ENCODE measurements around the gene TMEM234. TPM values are rescaled to one million over a fixed set of nuclear protein-coding genes. Genes with fewer than 3 reads are reported as not detected.

Gene TMEM234
- total and polyA plus RNA-seq, 10 of the 15 experiments (the other 5 are each of a cell fraction or from before 2014, with no cell fraction given) = 2.9 to 10.9 (median 6.4) TPM

- TF ChIP-seq, protein P1, sequence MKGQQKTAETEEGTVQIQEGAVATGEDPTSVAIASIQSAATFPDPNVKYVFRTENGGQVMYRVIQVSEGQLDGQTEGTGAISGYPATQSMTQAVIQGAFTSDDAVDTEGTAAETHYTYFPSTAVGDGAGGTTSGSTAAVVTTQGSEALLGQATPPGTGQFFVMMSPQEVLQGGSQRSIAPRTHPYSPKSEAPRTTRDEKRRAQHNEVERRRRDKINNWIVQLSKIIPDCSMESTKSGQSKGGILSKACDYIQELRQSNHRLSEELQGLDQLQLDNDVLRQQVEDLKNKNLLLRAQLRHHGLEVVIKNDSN (IDR thresholded peaks at IDR 0.05; ENCODE audit: borderline replicate concordance, extremely low read length, insufficient read depth, low read depth, low read length) = no peak
- no peak for TF ChIP-seq CBX5 (IDR thresholded peaks at IDR 0.05; ENCODE audit: low read depth)
Measured at GRCh38 chr1:32228771-32229170, 6.6 kb upstream of the TMEM234 start (continued).

DNA sequence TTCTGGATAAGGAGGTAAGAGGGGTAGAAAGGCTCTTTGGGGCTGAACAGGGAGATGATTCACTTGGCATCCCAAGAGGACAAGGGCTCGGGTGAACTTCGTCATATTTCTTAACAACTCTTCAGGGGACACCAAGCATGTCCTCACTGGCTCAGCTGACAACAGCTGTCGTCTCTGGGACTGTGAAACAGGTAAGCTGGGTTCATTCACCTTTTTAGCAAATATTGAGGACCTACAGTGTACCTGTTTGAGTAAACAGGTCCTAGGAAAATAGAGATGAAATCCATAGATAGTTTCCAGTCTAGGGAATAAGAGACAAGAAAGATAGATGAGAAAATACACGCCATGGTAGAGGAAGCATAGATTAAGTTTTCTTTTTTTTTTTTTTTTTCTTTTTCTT, 2.1 kb upstream of the TMEM234 start:
- Histone ChIP-seq H3K27ac (ENCODE audit: control insufficient read depth, insufficient read depth) (0 out of 2 replicates have a peak overlapping the region, but pooled peaks have one; percentile 15), H3K9ac (ENCODE audit: control insufficient read depth, insufficient read depth, low read length) (no peak overlapping the region), H3K9me3 (replicated peaks; ENCODE audit: control insufficient read depth, insufficient read depth, low read length) (no peaks in the 10 kb centered on the region), H2AFZ (ENCODE audit: control insufficient read depth, low read depth, low read length) (no peak overlapping the region), H3K27me3 (replicated peaks in 1 of 2; ENCODE audit: control insufficient read depth in 2 of 2, insufficient read depth in 2 of 2, low read length in 1 of 2) (no peaks in the 10 kb centered on the region), H3K4me3 (peak overlapping the region; percentile 89; the same call in 1 of the 2 replicates), H4K20me1 (ENCODE audit: control insufficient read depth, insufficient read depth) (no peaks in the 10 kb centered on the region), H3K4me1 (ENCODE audit: control insufficient read depth, insufficient read depth, low read length) (peaks cover 12% of the 10 kb centered on the region), H3K79me2 (ENCODE audit: control insufficient read depth, insufficient read depth, low read length) (peaks cover 29% of the 10 kb centered on the region), H3K4me2 (ENCODE audit: control insufficient read depth, insufficient read depth) (peak overlapping the region; percentile 84), H3K36me3 (ENCODE audit: control insufficient read depth in 2 of 2, insufficient read depth in 2 of 2, low read length in 1 of 2) (peaks cover 13 to 22% of the 10 kb centered on the region in 2 experiments)
- WGBS (ENCODE audit: insufficient coverage, insufficient replicate concordance, low lambda C conversion rate, missing lambda C conversion rate) = 78% methylated on average over 4 of the region's 4 CpGs
- ChIA-PET RAD21 (ENCODE audit: unreplicated experiment) (interaction anchor here (1.1 to 1.4 kb wide), 3 partner anchors 72 to 170 kb away, joined by 5 to 7 read pairs (median 6); partner anchors contain the start of gene BSDC1), POLR2A (interaction anchor here (0.5 to 0.6 kb wide), 2 partner anchors 32 to 117 kb away, joined by 3 to 7 read pairs; partner anchors contain the start of gene KPNA6), CTCF (interaction anchor here (1.2 to 6.0 kb wide), 4 partner anchors 9 to 92 kb away, joined by 4 to 46 read pairs (median 8); partner anchors contain the start of gene FAM167B), SMC1A (ENCODE audit: uncharacterized antibody, unreplicated experiment) (interaction anchor here (1.2 to 2.5 kb wide), 4 partner anchors 18 to 109 kb away, joined by 4 to 13 read pairs (median 6); no protein-coding TSS in a partner anchor)
- no TSS peak for BruUV-seq (replicated peaks)
- DNase-seq (ENCODE audit: low read depth, low spot score) (no peak), FAIRE-seq (no peak), ATAC-seq (no peak)
- in situ Hi-C loops (cut with MboI) = no loop called here
- intact Hi-C loops (cut with micrococcal nuclease; ENCODE audit: unreplicated experiment) = no loop called here
- no peak for TF ChIP-seq BHLHE40 (IDR thresholded peaks at IDR 0.05; ENCODE audit: borderline replicate concordance in 1 of 2, low read depth in 2 of 2, low read length in 1 of 2)
- TF ChIP-seq POU2F2 (IDR thresholded peaks at IDR 0.05; ENCODE audit: borderline replicate concordance, low read depth, low read length) = no peak
- no peak for TF ChIP-seq STAT3 (IDR thresholded peaks at IDR 0.05; ENCODE audit: low read depth, low read length)
- no peak for TF ChIP-seq HCFC1 (IDR thresholded peaks at IDR 0.05; ENCODE audit: low read length)
- TF ChIP-seq HDAC2 (IDR thresholded peaks at IDR 0.05) = no peak
- no peak for TF ChIP-seq CHD1 (IDR thresholded peaks at IDR 0.05; ENCODE audit: low read depth, low read length)
- TF ChIP-seq, protein P2, sequence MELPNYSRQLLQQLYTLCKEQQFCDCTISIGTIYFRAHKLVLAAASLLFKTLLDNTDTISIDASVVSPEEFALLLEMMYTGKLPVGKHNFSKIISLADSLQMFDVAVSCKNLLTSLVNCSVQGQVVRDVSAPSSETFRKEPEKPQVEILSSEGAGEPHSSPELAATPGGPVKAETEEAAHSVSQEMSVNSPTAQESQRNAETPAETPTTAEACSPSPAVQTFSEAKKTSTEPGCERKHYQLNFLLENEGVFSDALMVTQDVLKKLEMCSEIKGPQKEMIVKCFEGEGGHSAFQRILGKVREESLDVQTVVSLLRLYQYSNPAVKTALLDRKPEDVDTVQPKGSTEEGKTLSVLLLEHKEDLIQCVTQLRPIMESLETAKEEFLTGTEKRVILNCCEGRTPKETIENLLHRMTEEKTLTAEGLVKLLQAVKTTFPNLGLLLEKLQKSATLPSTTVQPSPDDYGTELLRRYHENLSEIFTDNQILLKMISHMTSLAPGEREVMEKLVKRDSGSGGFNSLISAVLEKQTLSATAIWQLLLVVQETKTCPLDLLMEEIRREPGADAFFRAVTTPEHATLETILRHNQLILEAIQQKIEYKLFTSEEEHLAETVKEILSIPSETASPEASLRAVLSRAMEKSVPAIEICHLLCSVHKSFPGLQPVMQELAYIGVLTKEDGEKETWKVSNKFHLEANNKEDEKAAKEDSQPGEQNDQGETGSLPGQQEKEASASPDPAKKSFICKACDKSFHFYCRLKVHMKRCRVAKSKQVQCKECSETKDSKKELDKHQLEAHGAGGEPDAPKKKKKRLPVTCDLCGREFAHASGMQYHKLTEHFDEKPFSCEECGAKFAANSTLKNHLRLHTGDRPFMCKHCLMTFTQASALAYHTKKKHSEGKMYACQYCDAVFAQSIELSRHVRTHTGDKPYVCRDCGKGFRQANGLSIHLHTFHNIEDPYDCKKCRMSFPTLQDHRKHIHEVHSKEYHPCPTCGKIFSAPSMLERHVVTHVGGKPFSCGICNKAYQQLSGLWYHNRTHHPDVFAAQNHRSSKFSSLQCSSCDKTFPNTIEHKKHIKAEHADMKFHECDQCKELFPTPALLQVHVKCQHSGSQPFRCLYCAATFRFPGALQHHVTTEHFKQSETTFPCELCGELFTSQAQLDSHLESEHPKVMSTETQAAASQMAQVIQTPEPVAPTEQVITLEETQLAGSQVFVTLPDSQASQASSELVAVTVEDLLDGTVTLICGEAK (IDR thresholded peaks at IDR 0.05; ENCODE audit: borderline replicate concordance) = no peak
- TF ChIP-seq PAX5 (IDR thresholded peaks at IDR 0.05; ENCODE audit: borderline replicate concordance, low read depth, low read length) = no peak
- TF ChIP-seq, protein P3, sequence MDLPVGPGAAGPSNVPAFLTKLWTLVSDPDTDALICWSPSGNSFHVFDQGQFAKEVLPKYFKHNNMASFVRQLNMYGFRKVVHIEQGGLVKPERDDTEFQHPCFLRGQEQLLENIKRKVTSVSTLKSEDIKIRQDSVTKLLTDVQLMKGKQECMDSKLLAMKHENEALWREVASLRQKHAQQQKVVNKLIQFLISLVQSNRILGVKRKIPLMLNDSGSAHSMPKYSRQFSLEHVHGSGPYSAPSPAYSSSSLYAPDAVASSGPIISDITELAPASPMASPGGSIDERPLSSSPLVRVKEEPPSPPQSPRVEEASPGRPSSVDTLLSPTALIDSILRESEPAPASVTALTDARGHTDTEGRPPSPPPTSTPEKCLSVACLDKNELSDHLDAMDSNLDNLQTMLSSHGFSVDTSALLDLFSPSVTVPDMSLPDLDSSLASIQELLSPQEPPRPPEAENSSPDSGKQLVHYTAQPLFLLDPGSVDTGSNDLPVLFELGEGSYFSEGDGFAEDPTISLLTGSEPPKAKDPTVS (IDR thresholded peaks at IDR 0.05; ENCODE audit: low read depth, low read length) = no peak
- no peak for TF ChIP-seq ZBTB33 (IDR thresholded peaks at IDR 0.05)
- TF ChIP-seq GATAD2B (conservative IDR thresholded peaks at IDR 0.05; ENCODE audit: low read depth) = no peak
- no peak for TF ChIP-seq CBX5 (IDR thresholded peaks at IDR 0.05; ENCODE audit: low read depth)
- no peak for TF ChIP-seq TCF3 (IDR thresholded peaks at IDR 0.05; ENCODE audit: borderline replicate concordance, insufficient read depth, low read depth, low read length)

Measured in GM12878 (cell line).